GM12891 (cell line): ENCODE data around the gene FNBP1.
A peak's percentile ranks its signal among the peaks of the same experiment; 100 is the strongest.

ENCODE experiments used
- POLR2A ChIP-seq: IDR thresholded peaks from 2 replicates; pipeline ENCODE4 v1.6.1; 2011; ENCODE audit warnings: low read depth, low read length, control low read depth
- POLR2AphosphoS5 ChIP-seq: IDR thresholded peaks from 2 replicates; pipeline ENCODE4 v1.6.1; 2011; ENCODE audit warnings: low read depth, low read length, control low read depth
- SPI1 ChIP-seq: IDR thresholded peaks from 2 replicates; pipeline ENCODE4 v1.6.1; 2011; ENCODE audit warnings: low read depth, low read length, control low read depth
- TAF1 ChIP-seq: IDR thresholded peaks from 2 replicates; pipeline ENCODE4 v1.6.1; 2011; ENCODE audit warnings: low read depth, low read length, control low read depth

DNA sequence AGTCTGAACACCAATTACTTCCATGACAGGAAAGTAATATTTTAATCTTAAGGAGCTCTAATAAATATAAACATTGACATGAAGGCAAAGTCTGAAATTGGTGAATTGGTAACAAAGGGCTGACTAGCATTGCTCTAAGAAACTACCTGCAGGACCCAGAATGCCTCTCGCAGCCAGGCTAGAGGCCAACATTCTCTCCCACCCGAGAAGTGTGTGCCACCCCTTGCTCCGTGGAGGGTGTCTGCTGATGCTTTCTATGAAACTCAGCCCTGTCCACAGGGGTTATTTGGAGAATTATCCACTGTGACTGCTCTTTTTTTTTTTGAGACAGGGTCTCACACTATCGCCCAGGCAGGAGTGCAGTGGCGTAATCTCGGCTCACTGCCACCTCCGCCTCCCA, 126.3 kb downstream of the FNBP1 start:
- TF ChIP-seq POLR2A (no peak), POLR2AphosphoS5 (peak; percentile 59; the same call in 1 of the 2 replicates), SPI1 (no peak), TAF1 (no peak)
